Sigmoid colon (tissue), 4 donors: ENCODE results near the gene CHORDC1.

ENCODE experiments used
- CTCF ChIP-seq, 4 experiments: fragments of 450-650 bp in 3 of 4; fragments of 200-600 bp in 1 of 4; IDR thresholded peaks; one replicate each; pipeline ENCODE4 v1.5.1; 2016 to 2019; ENCODE audit warnings: antibody characterized with exemption in 4 of 4, mild to moderate bottlenecking in 3 of 4, moderate library complexity in 2 of 4
- EP300 ChIP-seq, 4 donors: sonication (generic); formaldehyde crosslinking; IDR thresholded peaks; one replicate each; pipeline ENCODE4 v1.6.1; 2017; ENCODE audit warnings: antibody characterized with exemption in 4 of 4
- POLR2AphosphoS5 ChIP-seq, 4 donors: sonication (generic); formaldehyde crosslinking; IDR thresholded peaks; one replicate each; pipeline ENCODE4 v1.6.1; 2017; ENCODE audit warnings: antibody characterized with exemption in 4 of 4

GRCh38 chr11:90219438-90219837 lies 3.4 kb downstream of the CHORDC1 start:
- no peak for TF ChIP-seq CTCF (IDR thresholded peaks at IDR 0.05)
- no peak for TF ChIP-seq POLR2AphosphoS5 (IDR thresholded peaks at IDR 0.05)
- TF ChIP-seq EP300 (IDR thresholded peaks at IDR 0.05): no peak
